HCT116 (cell line): ENCODE measurements around the gene ITM2C. TPM values are rescaled to one million over a fixed set of nuclear protein-coding genes. Genes with fewer than 3 reads are reported as not detected.

Experiments used
- ATAC-seq: fragments of 200-7000 bp; cut with Tn5 transposase; 2 replicates; pipeline ENCODE4 v1.9.1; 2020; ENCODE audit warnings: mild to moderate bottlenecking, moderate library complexity
- BruUV-seq: library from RNA; stranded (reverse); fragments of 400-500 nt; replicated peaks from 2 replicates; lab custom pipeline; 2021; lab: Mats Ljungman, UMichigan
- CTCF ChIA-PET: fragments of 300-600 bp; sonication (Branson Sonifier 250); formaldehyde crosslinking; loops from one replicate; lab custom pipeline; 2021; ENCODE audit warnings: antibody characterized with exemption; lab: Charles Lee
- POLR2A ChIA-PET: fragments of 300-600, 350-600 bp; sonication (Branson Sonifier 250); formaldehyde crosslinking; loops from one replicate; lab custom pipeline; 2021; ENCODE audit warnings: antibody characterized with exemption; lab: Charles Lee
- RAD21 ChIA-PET, 2 experiments: fragments of 300-600 bp; sonication (Branson Sonifier 250); formaldehyde crosslinking; loops; one replicate each; lab custom pipeline; 2023; ENCODE audit warnings: low total read pairs in 2 of 2; ENCODE audit not compliant: uncharacterized antibody in 2 of 2, unreplicated experiment in 2 of 2, low non-redundant PET in 1 of 2; lab: Charles Lee
- DNase-seq: peaks from one replicate; pipeline ENCODE4 v3.0.0-alpha.2; 2010; ENCODE audit warnings: low read depth, low spot score
- H2AFZ ChIP-seq: fragments of 200-600 bp; shearing (Covaris generic), sonication (generic); 2 replicates; pipeline ENCODE4 v1.6.1; 2017; ENCODE audit warnings: low read depth, mixed run types, mixed read lengths, antibody characterized with exemption, low read length; ENCODE audit not compliant: poor library complexity, severe bottlenecking
- H3K27ac ChIP-seq: 2 replicates; pipeline ENCODE4 v1.5.1; 2012; ENCODE audit warnings: low read depth, low read length
- H3K27me3 ChIP-seq: fragments of 200-600 bp; sonication (generic); 2 replicates; pipeline ENCODE4 v1.6.1; 2016; ENCODE audit warnings: mixed run types, low read length, mixed read lengths; ENCODE audit not compliant: insufficient read depth
- H3K36me3 ChIP-seq, 2 experiments: fragments of 200-500 bp in 1 of 2; fragments of 200-600 bp in 1 of 2; sonication (Bioruptor generic) in 1 of 2; sonication (generic) in 1 of 2; 2 replicates each; pipeline versions ENCODE4 v1.5.1 to v1.6.1; 2014 to 2016; ENCODE audit warnings: low read length in 2 of 2, inconsistent platforms in 1 of 2, mixed read lengths in 1 of 2, mixed run types in 1 of 2; ENCODE audit not compliant: insufficient read depth in 2 of 2, control insufficient read depth in 1 of 2
- H3K4me1 ChIP-seq, 2 experiments: fragments of 200-600 bp in 1 of 2; sonication (generic) in 1 of 2; 2 replicates each; pipeline versions ENCODE4 v1.5.1 to v1.6.1; 2012 to 2017; ENCODE audit warnings: low read length in 2 of 2, inconsistent platforms in 1 of 2, mild to moderate bottlenecking in 1 of 2, mixed read lengths in 1 of 2, mixed run types in 1 of 2, moderate library complexity in 1 of 2; ENCODE audit not compliant: insufficient read depth in 2 of 2, control insufficient read depth in 1 of 2
- H3K4me2 ChIP-seq: fragments of 200-600 bp; sonication (generic); 2 replicates; pipeline ENCODE4 v1.6.1; 2017; ENCODE audit warnings: mixed run types, low read length, mixed read lengths
- H3K4me3 ChIP-seq, 2 experiments: fragments of 200-600 bp in 1 of 2; sonication (generic) in 1 of 2; replicated peaks in 1 of 2; 2 replicates each; pipeline ENCODE4 v1.5.1; 2011 to 2016; ENCODE audit warnings: low read length in 2 of 2, control low read depth in 1 of 2, low read depth in 1 of 2, mild to moderate bottlenecking in 1 of 2, mixed read lengths in 1 of 2, mixed run types in 1 of 2
- H3K79me2 ChIP-seq: fragments of 200-600 bp; sonication (generic); 2 replicates; pipeline ENCODE4 v1.6.1; 2017; ENCODE audit warnings: mild to moderate bottlenecking, mixed run types, low read length, moderate library complexity, mixed read lengths; ENCODE audit not compliant: insufficient read depth
- H3K9ac ChIP-seq: fragments of 200-600 bp; sonication (generic); 2 replicates; pipeline ENCODE4 v1.6.1; 2016; ENCODE audit warnings: low read length, mixed read lengths
- H3K9me2 ChIP-seq: fragments of 200-600 bp; sonication (generic), shearing (Covaris generic); 2 replicates; pipeline ENCODE4 v1.6.1; 2017; ENCODE audit warnings: mixed run types, mild to moderate bottlenecking, moderate library complexity; ENCODE audit not compliant: insufficient read depth
- H3K9me3 ChIP-seq, 2 experiments: fragments of 200-500 bp in 1 of 2; fragments of 200-600 bp in 1 of 2; sonication (Bioruptor generic) in 1 of 2; sonication (generic) in 1 of 2; 2 replicates each; pipeline ENCODE4 v1.6.1; 2014 to 2017; ENCODE audit warnings: low read length in 2 of 2, mixed read lengths in 2 of 2, inconsistent platforms in 1 of 2, low read depth in 1 of 2, mild to moderate bottlenecking in 1 of 2, mixed run types in 1 of 2, moderate library complexity in 1 of 2; ENCODE audit not compliant: control insufficient read depth in 1 of 2, insufficient read depth in 1 of 2
- H4K20me1 ChIP-seq: fragments of 200-600 bp; sonication (generic), shearing (Covaris generic); 2 replicates; pipeline ENCODE4 v1.6.1; 2017; ENCODE audit warnings: mixed run types, mild to moderate bottlenecking, moderate library complexity; ENCODE audit not compliant: insufficient read depth
- SIN3A ChIP-seq: IDR thresholded peaks from 2 replicates; pipeline ENCODE4 v1.6.1; 2012; ENCODE audit warnings: low read depth
- SRF ChIP-seq: IDR thresholded peaks from 2 replicates; pipeline ENCODE4 v1.6.1; 2012; ENCODE audit warnings: low read depth
- ZFX ChIP-seq: fragments of 450-650 bp; IDR thresholded peaks from 2 replicates; pipeline ENCODE4 v1.6.1; 2017
- intact Hi-C: fragments of 100-400 bp; cut with micrococcal nuclease; formaldehyde crosslinking; loops from 2 replicates; pipeline ENCODE4 v1.10.0; 2022
- total RNA-seq: library from RNA; stranded (reverse); gene quantifications from one replicate; pipeline ENCODE4 v1.2.1, GENCODE V29; 2021; ENCODE audit not compliant: unreplicated experiment
- TF ChIP-seq, protein P1 (sequence below), 3 experiments: fragments of 200-600 bp in 1 of 3; sonication (generic) in 1 of 3; IDR thresholded peaks in 2 of 3; conservative IDR thresholded peaks in 1 of 3; 2 replicates each; pipeline ENCODE4 v1.5.1; 2012 to 2017; ENCODE audit warnings: low read depth in 2 of 3, low read length in 2 of 3, antibody characterized with exemption in 1 of 3, borderline replicate concordance in 1 of 3, control low read depth in 1 of 3, mild to moderate bottlenecking in 1 of 3, mixed read lengths in 1 of 3, mixed run types in 1 of 3, moderate library complexity in 1 of 3; ENCODE audit not compliant: insufficient read depth in 1 of 3
- TF ChIP-seq, protein P2 (sequence below): IDR thresholded peaks from 2 replicates; pipeline ENCODE4 v1.6.1; 2012
- TF ChIP-seq, protein P3 (sequence below): IDR thresholded peaks from 2 replicates; pipeline ENCODE4 v1.6.1; 2012; ENCODE audit warnings: low read depth

The ITM2C gene
- total RNA-seq, 1 experiment from 2014 or later: 117 TPM

DNA sequence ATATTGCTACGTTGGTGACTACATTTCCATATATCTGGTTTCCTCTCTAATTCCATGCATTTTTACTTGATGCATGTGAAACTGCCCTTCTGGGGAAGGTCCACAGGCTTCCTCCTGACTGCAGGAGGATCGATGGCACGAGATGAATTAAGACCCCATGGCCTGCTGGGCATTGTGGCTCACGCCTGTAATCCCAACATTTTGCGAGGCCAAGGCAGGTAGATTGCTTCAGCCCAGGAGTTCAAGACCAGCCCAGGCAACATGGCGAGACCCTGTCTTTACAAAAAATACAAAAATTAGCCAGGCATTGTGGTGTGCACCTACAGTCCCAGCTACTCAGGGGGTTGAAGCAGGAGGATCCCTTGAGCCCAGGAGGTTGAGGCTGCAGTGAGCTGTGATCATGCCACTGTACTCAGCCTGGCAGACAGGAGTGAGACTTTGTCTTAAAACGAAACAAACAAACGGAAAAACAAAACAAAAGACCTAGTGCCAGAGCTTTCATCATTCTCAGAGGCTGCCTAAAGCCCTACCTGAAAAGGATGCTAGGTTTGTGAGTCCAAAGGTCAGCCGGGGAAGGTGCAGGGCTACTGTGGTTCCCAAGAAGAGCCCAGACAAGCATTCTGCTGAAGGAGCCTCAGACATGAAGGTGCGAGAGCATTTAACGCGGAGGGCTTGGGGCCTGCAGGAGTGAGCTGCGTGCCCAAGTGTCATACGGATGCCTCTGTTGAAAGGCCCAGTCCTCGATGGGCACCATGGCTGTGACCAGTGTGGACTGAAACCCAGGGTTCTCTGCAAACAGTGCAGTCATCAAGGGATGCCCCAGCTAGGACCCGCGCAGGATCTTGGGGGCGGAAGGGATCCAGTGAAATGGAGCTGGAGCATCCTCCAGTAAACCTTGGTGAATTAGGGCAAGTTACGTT, 38.7 kb downstream of the ITM2C start:
- intact Hi-C loops: loop anchor here (2.0 kb wide), 1 partner anchor 549 kb away; no protein-coding TSS in a partner anchor
- POLR2A ChIA-PET: no interaction called here
- no peaks in the 10 kb centered on the region for H3K9me3 ChIP-seq
- no peak overlapping the region for H3K4me3 ChIP-seq
- RAD21 ChIA-PET: interaction anchor here in 1 of 2 experiments (1.0 kb wide), 1 partner anchor 84 kb away, joined by 3 read pairs; no protein-coding TSS in a partner anchor
- H2AFZ ChIP-seq: no peak overlapping the region
- peaks cover 29% of the 10 kb centered on the region; the same call in 1 of the 2 replicates for H3K27me3 ChIP-seq
- no peaks in the 10 kb centered on the region for H3K9me2 ChIP-seq
- ATAC-seq: no peak
- TF ChIP-seq SIN3A: no peak
- TF ChIP-seq, protein P1, sequence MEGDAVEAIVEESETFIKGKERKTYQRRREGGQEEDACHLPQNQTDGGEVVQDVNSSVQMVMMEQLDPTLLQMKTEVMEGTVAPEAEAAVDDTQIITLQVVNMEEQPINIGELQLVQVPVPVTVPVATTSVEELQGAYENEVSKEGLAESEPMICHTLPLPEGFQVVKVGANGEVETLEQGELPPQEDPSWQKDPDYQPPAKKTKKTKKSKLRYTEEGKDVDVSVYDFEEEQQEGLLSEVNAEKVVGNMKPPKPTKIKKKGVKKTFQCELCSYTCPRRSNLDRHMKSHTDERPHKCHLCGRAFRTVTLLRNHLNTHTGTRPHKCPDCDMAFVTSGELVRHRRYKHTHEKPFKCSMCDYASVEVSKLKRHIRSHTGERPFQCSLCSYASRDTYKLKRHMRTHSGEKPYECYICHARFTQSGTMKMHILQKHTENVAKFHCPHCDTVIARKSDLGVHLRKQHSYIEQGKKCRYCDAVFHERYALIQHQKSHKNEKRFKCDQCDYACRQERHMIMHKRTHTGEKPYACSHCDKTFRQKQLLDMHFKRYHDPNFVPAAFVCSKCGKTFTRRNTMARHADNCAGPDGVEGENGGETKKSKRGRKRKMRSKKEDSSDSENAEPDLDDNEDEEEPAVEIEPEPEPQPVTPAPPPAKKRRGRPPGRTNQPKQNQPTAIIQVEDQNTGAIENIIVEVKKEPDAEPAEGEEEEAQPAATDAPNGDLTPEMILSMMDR (IDR thresholded peaks at IDR 0.05 in 2 of 3, conservative IDR thresholded peaks at IDR 0.05 in 1 of 3; ENCODE audit: borderline replicate concordance in 1 of 3, insufficient read depth in 1 of 3, low read depth in 2 of 3, low read length in 2 of 3): no peak
- no peak for TF ChIP-seq SRF
- TF ChIP-seq ZFX: no peak
- TF ChIP-seq, protein P2, sequence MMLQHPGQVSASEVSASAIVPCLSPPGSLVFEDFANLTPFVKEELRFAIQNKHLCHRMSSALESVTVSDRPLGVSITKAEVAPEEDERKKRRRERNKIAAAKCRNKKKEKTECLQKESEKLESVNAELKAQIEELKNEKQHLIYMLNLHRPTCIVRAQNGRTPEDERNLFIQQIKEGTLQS: no peak
- TF ChIP-seq, protein P3, sequence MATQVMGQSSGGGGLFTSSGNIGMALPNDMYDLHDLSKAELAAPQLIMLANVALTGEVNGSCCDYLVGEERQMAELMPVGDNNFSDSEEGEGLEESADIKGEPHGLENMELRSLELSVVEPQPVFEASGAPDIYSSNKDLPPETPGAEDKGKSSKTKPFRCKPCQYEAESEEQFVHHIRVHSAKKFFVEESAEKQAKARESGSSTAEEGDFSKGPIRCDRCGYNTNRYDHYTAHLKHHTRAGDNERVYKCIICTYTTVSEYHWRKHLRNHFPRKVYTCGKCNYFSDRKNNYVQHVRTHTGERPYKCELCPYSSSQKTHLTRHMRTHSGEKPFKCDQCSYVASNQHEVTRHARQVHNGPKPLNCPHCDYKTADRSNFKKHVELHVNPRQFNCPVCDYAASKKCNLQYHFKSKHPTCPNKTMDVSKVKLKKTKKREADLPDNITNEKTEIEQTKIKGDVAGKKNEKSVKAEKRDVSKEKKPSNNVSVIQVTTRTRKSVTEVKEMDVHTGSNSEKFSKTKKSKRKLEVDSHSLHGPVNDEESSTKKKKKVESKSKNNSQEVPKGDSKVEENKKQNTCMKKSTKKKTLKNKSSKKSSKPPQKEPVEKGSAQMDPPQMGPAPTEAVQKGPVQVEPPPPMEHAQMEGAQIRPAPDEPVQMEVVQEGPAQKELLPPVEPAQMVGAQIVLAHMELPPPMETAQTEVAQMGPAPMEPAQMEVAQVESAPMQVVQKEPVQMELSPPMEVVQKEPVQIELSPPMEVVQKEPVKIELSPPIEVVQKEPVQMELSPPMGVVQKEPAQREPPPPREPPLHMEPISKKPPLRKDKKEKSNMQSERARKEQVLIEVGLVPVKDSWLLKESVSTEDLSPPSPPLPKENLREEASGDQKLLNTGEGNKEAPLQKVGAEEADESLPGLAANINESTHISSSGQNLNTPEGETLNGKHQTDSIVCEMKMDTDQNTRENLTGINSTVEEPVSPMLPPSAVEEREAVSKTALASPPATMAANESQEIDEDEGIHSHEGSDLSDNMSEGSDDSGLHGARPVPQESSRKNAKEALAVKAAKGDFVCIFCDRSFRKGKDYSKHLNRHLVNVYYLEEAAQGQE: no peak
- CTCF ChIA-PET: interaction anchor here (0.6 to 3.7 kb wide), 5 partner anchors 11 to 149 kb away, joined by 3 to 28 read pairs (median 4); no protein-coding TSS in a partner anchor
- DNase-seq: no peak
- no peaks in the 10 kb centered on the region for H3K79me2 ChIP-seq
- no peaks in the 10 kb centered on the region for H4K20me1 ChIP-seq
- peaks cover 21 to 32% of the 10 kb centered on the region in 2 experiments for H3K4me1 ChIP-seq
- H3K36me3 ChIP-seq: no peaks in the 10 kb centered on the region
- H3K27ac ChIP-seq: no peak overlapping the region
- no peak overlapping the region for H3K4me2 ChIP-seq
- no TSS peak for BruUV-seq
- no peak overlapping the region for H3K9ac ChIP-seq
